ENCODE data around the gene OPRPN.

The OPRPN gene, protein sequence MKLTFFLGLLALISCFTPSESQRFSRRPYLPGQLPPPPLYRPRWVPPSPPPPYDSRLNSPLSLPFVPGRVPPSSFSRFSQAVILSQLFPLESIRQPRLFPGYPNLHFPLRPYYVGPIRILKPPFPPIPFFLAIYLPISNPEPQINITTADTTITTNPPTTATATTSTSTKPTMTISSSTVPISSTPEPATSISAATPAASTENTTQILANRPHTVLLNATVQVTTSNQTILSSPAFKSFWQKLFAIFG

DNA sequence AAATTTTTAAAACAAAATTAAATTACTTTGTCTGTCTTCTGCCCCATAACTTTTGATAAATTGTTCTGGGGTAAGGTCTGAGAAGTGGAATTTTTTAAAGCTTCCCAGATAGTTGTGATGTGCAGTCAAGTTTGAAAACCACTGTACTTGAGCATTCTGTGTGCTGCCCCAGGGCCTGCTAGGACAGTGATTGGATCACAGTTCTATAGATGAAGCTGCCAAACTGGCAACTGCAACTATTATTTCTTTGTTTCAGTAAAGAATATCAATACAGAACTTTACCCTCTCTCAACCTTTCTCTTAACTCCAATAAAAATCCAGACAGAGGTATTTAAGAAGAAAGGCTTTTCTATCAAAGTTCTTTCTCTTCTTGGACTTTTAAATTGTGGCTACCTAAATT is at the start of gene OPRPN:
Gene OPRPN, plus strand, starts transcription at position 361 of the 400 bp plus-strand sequence. CDS start 1,346 bp downstream, outside the sequence.
- DNase-seq (ENCODE audit: low read depth) = no peak

DNA sequence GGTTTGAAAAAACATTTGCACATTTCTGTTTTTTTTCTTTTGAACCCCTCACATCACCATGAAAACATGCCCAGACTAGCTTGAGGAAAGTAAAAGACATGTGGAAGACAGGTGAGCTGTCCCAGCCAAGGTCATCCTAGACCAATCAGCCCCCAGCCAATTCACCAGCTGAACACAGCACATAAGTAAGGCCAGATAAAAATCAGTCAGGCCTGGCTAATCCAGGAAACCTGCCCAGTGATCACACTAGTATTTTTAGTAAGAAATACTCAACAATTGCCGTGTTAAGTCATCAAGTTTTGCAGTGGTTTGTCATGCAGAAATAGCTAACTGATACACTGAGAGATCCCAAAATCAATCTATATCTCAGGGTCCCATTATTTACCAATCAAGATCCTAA is 41.6 kb upstream of the OPRPN start:
- no peak for DNase-seq (ENCODE audit: low read depth)

DNA sequence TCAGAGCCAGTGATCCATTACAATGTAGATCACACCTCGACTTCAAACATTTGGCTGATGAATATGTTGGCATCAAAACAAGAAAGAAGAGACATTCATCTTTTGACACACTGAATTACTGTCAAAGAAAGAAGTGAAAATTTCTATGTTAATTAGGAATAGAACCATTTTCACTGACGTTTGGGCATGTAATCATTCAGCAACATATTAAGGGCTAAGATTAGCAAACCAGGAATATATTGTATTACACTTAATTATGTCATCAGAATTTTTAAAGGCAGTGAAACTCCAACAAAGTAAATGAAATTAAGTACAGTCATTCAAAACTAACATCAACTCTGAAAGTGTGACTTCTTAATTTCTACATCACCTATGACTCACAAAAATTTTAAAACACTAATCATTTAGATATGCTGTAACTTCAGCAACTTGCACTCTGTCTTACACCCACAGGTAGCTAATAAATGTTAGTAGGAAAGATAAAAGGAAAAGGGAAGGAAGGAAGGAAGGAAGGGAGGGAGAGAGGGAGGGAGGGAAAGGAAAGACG is 38.6 kb upstream of the OPRPN start:
- DNase-seq (ENCODE audit: low read depth) = no peak

DNA sequence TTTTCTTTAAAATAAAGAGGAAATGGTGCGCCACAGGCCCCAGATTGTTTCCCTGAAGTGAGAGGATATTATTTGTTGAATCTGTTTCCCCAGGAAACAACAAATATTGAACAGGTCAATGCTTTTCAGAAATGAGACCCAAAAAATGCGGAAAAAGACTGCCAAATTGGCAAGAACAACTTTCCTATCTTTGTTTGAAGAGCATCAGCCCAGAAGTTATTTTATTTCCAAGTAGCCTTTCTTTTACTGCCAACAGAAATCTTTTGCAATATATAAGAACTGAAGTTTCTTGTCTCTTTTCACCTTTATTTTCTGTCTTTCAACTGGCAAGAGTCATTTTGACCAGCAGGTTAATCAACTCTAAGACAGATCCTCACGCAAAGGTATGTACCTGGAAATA is 37.3 kb upstream of the OPRPN start, which contains the start of gene SMR3A:
Gene SMR3A, plus strand, starts transcription at position 301 of the 400 bp plus-strand sequence. CDS start 1,356 bp downstream, outside the sequence.
- DNase-seq (ENCODE audit: low read depth) = no peak

DNA sequence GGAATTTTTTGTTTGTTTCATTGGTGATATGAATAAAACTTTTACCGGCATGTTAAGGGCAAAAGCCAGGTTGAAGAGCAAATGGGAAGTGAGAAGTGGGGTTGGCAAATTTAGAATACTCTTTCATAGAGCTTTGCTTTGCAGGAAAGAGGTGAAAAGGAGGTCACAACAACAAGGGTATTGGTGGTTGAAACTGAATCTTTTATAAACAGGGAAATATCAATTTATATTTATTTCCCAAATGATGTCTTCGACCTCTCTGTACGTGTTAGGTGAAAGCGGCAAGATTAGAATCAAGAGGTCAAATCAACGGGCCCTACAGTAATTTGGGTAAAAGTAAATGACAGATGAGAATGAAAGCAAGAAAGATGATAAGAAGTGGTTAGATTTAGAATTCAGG is 33.7 kb upstream of the OPRPN start:
- no peak for DNase-seq (ENCODE audit: low read depth)

DNA sequence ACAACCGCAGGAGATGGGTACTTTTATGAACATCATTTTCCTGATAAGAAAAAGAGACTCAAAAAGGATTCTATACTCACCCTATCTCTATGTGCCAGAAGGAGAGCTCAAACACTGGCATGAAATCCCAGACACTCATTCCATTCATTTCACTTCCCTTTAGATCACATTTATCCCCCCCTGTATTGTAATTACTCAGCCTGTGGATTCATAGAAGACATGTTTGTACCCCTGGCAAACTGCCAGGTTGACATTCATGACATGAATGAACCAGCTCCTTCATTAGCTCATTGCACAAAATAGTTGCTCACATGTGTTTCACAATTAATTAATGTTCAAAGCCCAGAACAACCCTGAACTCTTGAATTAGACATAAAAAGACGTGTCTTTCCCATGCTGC is 32.3 kb upstream of the OPRPN start:
- peak; percentile 20 for DNase-seq (ENCODE audit: low read depth)

DNA sequence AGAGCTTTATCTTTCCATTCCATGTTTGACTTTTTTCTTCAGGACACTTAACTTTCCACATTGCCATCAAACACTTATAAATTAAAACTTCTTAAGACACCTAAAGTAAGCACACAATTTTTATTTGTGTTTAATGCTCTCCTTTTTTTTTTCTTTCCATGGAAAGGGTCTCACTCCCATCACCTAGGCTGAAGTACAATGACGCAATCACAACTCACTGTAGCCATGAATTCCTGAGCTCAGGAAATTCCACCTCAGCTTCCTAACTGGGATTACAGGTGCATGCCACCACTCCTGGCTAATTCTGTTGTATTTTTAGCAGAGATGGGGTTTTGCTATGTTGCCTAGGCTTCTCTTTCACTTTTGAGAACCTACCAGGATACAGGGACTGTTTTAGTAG is 29.9 kb upstream of the OPRPN start:
- DNase-seq (ENCODE audit: low read depth) = no peak

DNA sequence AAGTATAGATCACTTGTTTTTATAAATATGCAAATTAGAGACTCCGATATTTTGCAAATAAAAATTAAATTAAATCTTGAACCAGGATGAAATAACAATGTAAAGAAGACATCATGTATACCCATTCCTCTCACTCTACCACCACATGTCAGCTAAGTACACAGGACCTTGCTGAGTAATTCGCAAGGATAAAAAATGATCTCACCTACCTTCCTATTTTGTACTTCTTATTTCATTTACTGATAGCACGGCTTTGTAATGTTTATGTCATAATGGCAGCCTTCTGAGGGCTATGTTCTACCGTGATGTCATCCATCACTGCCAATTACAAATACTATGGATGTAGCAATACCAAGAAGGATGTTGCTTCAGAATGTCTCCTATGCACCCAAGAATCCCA is 25.8 kb upstream of the OPRPN start:
- DNase-seq (ENCODE audit: low read depth) = no peak

DNA sequence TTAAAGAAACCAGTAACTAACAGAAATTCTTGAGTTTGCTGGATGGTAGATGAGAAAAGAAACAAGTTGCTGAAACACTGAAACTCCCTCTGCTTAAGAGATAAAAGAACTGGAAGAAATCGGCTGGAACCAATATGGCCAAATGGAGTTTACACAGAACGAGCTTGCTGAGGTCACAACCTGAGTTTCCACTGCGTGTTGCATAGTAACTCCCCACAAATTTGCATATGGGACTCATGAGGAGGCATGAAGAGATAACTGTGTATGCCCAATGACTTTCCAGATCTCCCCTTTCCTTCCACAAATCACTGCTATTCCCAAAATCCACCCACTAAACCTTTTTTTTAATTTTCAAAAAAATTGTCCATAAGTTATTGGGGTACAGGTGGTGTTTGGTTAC is 25.0 kb upstream of the OPRPN start:
- DNase-seq (ENCODE audit: low read depth) = no peak

DNA sequence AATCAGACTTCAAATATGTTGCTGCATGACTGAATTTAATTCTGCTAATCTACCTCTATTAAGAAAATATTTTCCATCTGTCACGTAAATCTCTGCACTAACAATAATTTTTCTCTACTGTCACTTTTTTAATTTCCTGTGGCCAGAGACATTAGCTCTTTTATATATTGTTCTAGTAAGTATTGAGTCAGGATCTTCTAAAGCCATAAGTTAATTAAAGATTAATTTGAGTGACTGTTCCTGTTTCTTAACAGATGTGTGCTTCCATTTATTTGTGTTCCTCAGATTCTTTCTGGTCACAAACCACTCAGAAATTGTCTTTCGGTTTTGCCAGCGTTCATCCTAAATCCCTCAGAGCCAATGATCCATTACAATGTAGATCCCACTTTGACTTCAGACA is 17.2 kb upstream of the OPRPN start:
- DNase-seq (ENCODE audit: low read depth) = no peak

DNA sequence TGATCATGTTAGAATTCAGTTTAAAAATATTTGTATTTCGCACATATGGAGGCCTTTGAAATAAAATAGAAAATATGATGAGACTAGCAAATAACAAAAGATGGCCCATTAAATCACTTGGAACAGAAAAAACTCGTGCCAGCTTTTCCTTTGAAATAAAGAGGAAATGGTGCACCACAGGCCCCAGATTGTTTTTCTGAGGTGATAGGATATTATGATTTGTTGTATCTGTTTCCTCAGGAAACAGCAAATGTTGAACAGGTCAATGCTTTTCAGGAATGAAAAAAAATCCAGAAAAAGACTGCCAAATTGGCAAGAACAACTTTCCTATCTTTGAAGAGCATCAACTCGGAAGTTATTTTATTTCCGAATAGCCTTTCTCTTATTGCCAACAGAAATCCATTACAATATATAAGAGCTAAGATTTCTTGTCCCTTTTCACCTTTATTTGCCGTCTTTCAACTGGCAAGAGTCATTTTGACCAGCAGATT is 15.0 kb upstream of the OPRPN start, which contains the start of gene SMR3B:
Gene SMR3B, plus strand, starts transcription at position 441 of the 491 bp plus-strand sequence. CDS start 1,380 bp downstream, outside the sequence.
- DNase-seq (ENCODE audit: low read depth) = no peak

DNA sequence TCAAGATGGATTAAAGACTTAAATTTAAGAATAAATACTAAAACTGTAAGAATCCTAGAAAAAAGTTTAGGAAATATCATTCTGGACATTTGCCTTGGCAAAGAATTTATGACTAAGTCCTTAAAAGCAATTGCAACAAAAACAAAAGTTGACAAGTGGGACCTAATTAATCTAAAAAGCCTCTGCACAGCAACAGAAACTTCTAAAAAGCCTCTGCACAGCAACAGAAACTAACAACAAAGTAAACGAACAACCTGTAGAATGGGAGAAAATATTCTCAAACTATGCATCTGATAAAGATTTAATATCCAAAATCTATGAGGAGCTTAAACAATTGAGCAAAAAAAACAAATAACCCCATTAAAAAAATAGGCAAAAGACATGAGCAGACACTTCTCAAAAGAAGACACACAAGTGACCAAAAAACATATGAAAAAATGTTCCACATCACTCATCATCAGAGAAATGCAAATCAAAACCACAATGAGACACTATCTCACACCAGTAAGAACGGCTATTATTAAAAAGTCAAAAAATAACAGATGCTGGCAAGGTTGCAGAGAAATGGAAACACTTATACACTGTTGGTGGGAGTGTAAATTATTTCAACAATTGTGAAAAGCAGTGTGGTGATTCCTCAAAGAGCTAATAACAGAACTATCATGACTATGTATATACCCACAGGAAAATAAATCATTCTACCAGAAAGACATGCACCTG is 5.5 kb upstream of the OPRPN start:
- DNase-seq (ENCODE audit: low read depth) = no peak

DNA sequence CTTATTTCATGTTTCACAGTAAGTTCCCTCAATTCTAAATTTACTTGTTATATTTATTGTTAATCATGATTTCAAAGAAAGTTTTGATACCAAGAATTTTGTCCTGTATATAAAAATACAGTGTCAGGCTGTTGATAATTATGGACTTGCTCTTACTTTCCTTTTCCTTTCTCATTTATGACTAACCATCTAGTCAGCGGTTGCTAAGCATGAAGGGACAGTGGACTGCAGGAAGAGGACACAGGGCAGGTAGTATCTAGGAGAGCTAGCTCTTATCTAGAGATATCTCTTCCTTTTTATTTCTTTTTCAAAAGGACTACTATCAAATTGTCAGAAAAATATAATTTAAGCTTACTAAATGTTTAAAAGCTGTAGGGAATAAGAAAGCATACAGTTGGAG is 1.6 kb downstream of the OPRPN start:
- DNase-seq (ENCODE audit: low read depth) = no peak

DNA sequence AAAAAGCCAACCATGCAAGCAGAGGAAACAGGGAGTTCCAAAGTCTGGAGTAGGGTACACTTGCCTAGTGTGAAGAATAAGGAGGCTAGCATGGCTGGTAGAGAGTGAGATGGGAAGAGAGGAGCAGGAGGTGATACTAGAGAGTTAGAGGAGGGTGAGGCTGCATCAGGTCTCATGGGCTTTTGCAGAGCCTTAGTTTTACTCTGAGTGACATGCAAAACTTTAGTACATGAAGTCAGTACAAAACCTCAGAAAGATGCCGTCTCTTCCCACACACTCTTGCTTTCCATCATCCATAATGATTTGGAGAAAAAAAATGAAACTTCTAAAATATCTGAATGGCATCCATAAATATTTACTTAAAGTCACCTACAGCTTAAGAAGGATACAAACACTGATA is 5.0 kb downstream of the OPRPN start:
- no peak for DNase-seq (ENCODE audit: low read depth)

DNA sequence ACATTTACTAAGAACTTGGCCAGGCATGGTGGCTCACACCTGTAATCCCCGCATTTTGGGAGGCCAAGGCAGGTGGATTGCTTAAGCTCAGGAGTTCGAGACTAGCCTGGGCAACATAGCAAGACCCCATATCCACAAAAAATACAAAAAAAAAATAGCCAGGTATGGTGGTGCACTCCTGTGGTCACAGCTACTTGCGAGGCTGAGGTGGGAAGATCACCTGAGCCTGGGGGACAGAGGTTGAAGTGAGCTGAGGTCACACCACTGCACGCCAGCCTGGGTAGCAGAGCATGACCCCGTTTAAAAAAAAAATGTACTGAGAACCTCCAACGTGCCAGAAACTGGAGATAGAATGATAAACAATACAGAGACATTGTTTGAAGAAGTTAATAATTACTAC is 8.0 kb downstream of the OPRPN start:
- no peak for DNase-seq (ENCODE audit: low read depth)

DNA sequence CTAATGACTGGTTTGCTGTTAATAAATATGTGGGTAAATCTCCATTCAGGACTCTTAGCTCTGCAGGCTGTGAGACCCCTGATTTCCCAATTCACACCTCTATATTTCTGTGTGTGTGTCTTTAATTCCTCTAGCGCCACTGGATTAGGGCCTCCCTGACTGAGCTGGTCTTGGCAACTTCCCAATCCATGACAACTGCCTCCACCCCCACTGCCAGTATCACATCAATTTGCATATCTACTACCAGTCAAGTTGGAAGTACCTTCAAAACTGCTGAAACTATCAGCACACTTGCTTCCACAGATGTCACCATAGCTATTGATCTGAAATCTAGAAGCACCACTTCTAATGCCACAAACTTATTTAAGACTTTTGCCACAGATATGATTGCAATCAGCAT is 27.6 kb downstream of the OPRPN start:
- no peak for DNase-seq (ENCODE audit: low read depth)

DNA sequence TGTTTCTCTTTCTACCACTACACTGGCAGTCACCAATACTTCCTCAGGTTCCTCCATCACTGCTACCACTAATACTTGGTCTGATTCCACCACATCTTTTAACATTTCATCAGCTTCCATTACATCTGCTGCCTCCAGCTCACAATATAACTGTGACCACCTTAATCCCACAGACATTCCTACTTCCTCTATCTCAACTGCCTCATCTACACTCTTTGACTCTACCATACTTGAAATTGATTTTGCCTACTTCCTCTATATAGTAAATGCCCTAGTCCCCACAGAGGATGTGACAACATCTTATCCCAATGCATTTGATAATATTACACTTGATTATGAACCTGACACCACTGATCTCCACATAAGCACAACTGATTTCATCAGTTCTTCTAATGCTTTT is 29.0 kb downstream of the OPRPN start:
- no peak for DNase-seq (ENCODE audit: low read depth)

DNA sequence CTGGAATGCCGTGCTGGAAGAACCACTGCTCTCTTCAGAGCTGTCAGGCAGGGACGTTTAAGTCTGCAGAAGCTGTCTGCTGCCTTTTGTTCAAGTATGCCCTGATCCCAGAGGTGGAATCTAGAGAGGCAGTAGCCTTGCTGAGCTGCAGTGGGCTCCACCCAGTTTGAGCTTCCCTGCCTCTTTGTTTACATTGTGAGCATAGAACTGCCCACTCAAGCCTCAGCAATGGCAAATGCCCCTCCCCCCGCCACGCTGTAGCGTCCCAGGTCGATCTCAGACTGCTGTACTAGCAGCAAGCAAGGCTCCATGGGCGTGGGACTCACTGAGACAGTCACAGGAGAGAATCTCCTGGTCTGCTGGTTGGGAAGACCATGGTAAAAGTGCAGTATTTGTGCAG is 39.5 kb downstream of the OPRPN start:
- DNase-seq (ENCODE audit: low read depth) = no peak

DNA sequence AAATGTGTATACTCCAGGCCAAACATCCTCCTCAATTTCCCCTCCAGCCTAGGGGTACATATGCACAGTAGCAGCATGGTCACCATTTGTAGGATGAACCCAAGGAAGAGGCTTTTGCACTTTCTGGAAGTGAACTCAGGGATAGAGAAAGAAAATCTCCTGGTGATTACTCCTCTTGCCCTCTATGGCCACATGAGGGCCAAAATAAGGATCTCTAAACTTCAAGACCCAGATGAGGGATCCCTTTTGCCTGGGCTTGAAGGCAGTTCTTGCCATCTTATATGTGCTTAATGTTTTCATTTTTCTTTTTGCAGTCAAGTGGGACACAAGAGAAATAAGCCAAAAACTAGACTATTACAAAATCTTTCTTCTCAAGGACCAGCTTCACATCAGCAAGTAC is 44.7 kb downstream of the OPRPN start:
- no peak for DNase-seq (ENCODE audit: low read depth)

DNA sequence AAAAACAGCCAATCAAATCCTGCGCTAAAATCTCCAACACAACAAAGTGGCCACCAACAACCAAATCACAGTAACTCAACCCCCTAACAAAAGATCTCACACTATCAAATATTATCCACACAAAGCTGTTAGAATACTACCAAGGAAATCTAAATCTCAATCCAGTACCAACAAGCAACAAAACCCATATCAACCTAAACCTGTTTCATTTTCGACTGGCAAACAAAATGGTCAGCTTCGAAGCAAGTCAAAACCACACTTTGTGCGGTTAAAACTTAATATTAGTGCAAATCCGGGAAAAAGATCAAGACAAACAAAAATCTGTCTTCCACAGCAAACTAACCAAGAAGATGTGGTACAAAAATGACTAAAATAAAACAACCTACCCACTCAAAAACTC is 45.6 kb downstream of the OPRPN start:
- no peak for DNase-seq (ENCODE audit: low read depth)

DNA sequence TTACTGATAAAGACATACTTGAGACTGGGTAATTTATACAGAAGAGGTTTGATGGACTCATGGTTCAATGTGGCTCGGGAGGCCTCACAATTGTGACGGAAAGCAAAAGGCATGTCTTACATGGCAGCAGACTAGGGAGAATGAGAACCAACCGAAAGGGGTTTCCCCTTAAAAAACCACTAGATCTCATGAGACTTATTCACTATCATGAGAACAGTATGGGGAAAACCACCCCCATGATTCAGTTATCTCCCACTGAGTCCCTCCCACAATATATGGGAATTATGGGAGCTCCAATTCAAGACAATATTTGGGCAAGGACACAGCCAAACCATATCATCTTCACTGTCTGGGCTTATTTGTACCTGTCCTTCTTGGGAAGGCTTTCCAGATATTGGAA is 51.5 kb downstream of the OPRPN start:
- no peak for DNase-seq (ENCODE audit: low read depth)

DNA sequence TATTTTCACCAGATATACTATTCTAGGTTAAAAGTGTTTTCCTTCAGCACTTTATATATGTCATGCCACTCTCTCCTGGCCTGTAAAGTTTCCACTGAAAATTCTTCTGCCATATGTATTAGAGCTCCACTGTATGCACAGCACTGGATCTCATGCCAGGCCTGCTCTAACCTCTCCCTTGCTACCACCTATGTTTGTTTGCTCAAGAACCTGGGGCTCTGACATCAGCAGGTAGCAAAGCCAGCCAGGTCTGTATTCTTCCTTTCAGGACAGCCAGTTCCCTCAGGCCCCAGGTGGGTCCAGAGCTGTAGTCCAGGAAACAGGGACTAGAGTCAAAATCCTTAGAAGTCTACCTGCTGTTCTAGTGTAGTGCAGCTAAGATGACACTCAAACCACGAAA is 55.2 kb downstream of the OPRPN start:
- no peak for DNase-seq (ENCODE audit: low read depth)

All from HS-27A (cell line).